ENCODE data around the gene ZNF732. TPM values are rescaled to one million over a fixed set of nuclear protein-coding genes. Genes with fewer than 3 reads are reported as not detected.
"Not testable (repeated sequence)": the region's sequence is repeated elsewhere in the genome, so short reads cannot be mapped to it uniquely, and the experiment has no call there.

ZNF732 gene
- total RNA-seq, 1 donor from 2014 or later = 0.40 TPM

DNA sequence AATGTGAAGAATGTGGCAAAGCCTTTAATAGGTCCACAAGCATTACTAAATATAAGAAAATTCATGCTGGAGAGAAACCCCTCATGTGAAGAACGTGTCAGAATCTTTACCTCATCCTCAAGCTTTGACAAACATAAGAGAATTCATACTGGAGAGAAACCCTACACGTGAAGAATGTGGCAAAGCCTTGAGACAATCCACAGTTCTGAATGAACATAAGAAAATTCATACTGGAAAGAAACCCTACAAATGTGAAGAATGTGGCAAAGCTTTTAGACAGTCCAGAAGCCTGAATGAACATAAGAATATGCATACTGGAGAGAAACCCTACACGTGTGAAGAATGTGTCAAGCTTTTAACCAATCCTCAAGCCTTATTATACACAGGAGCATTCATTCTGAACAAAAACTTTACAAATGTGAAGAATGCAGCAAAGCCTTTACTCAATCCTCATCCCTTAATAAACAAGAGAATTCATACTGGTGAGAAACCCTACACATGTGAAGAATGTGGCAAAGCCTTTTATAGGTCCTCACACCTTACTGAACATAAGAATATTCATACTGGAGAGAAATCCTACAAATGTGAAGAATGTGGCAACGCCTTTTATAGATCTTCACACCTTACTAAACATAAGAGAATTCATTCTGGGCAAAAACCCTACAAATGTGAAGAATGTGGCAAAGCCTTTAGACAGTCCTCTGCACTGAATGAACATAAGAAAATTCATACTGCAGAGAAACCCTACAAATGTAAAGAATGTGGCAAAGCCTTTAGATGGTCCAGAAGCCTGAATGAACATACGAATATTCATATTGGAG, 51.1 kb downstream of the ZNF732 start:
- DNase-seq (ENCODE audit: low read depth in 2 of 2) = no peak

DNA sequence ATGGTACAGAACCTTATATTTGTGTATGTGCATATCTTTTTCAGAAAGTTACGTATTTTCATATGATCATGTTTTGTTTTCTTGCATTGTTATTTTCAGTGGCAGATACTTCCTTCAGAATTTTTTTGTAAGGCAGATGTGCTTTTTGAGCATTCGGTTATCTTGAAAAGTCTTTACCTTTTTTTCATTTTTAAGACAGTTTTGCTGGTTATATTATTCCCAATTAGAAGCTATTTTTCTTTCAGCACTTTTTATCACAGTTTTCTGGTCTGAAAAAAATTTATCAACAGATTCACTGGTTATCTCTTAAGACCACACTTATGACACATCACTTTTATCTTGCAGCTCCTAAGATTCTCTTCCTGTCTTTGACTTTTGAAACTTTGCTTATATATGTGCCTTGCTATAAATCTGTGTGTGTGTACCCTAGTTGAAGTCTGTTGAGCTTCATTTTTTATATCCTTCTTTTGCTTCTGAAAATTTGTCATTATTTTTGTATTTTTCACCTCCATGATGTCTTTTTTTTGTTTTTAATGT, 53.1 kb downstream of the ZNF732 start:
- DNase-seq (ENCODE audit: low read depth in 2 of 2) = no peak

DNA sequence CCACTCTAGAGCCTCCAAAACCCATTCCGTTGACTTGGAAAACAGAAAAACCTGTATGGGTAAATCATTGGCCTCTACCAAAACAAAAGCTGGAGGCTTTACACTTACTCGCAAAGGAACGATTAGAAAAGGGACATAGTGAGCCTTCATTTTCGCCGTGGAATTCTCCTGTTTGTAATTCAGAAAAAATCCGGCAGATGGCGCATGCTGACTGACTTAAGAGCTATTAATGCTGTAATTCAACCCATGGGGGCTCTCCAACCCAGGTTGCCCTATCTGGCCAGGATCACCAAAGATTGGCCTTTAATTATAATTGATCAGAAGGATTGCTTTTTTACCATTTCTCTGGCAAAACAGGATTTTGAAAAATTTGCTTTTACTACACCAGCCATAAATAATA, 60.8 kb downstream of the ZNF732 start:
- peak; percentile 56 for DNase-seq (ENCODE audit: low read depth in 2 of 2)

DNA sequence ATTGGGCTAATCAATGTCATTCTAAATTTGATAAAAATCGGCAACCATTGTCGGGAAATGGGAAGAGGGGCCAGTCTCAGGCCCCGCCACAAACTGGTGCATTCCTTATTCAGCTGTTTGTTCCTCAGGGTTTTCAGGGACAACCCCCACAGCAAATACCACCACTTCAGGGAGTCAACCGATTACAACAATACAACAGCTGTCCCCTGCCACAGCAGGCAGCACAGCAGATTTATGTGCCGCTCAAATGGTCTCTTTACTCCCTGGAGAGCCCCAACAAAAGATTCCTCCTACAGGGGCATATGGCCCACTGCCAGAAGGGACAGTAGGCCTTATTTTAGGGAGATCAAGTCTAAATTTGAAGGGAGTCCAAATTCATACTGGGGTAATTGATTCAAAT, 61.8 kb downstream of the ZNF732 start:
- DNase-seq (ENCODE audit: low read depth in 2 of 2) = no peak

DNA sequence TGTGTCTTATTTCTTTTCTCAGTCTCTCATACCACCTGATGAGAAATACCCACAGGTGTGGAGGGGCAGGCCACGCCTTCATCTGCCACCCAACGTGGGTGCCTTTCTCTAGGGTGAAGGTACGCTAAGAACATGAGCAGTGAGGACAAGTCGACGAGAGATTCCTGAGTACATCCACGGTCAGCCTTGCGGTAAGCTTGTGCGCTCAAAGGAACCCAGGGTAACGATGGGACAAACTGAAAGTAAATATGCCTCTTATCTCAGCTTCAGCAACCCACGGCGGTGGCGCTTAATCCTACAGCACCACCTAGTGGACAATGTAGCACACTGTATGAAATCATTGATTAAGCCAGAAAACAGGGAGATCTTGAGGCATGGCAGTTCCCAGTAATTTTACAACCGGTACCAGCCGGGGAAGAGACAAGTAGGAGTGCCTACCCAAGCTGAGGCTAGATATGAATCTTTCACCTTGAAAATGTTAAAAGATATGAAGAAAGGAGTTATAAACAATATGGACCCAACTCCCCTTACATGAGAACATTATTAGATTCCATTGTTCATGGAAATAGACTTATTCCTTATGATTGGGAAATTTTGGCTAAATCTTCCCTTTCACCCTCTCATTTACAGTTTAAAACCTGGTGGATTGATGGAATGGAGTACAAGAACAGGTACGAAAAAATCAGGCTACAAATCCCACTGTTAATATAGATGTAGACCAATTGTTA, 63.0 kb downstream of the ZNF732 start:
- DNase-seq (ENCODE audit: low read depth in 2 of 2) = peak; percentile 82 to 87

DNA sequence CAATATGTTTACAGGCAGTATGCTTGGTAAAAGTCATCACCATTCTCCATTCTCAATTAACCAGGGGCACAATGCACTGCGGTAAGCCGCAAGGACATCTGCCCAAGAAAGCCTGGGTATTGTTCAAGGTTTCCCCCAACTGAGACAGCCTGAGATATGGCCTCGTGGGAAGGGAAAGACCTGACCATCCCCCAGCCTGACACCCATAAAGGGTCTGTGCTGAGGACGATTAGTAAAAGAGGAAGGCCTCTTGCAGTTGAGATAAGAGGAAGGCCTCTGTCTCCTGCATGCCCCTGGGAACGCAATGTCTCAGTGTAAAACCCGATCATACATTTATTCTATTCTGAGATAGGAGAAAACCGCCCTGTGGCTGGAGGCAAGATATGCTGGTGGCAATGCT, 63.9 kb downstream of the ZNF732 start:
- DNase-seq (ENCODE audit: low read depth in 2 of 2) = not testable (repeated sequence)

DNA sequence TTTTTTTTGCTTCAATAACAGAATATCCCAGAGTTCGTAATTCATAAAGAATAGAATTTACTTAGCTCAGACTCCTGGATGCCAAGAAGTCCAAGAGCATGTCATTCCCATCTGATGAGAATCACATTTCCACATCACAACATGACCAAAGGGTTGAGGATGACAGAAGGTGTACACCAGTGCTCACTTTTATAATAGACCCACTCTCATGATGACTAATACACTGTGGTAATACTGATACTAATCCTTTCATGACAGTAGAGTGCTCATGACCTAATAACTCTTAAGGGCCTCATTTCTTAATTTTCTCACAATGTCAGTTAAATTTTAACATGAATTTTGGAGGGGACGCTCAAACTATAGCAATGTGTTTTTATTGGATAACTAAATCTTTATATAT, 69.2 kb downstream of the ZNF732 start:
- no peak for DNase-seq (ENCODE audit: low read depth in 2 of 2)

DNA sequence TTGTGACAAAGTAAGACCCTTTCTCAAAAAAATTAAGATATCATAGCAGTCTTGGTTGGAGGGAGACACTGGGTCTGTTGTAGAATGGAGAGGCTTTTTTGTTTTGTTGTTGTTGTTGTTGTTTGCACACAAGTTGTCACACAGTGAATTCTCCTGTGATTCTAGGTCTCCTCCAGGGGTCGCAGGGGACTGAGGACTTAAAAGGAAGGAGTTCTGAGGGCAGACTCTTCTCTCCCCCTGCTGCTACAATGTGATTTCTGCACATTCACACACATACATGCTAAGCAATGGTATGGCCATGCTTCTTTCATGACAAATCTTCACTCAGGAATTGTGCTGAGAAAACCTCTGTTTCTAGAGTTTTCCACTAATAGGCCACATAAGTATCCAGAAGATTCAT, 71.1 kb downstream of the ZNF732 start:
- DNase-seq (ENCODE audit: low read depth in 2 of 2) = no peak

DNA sequence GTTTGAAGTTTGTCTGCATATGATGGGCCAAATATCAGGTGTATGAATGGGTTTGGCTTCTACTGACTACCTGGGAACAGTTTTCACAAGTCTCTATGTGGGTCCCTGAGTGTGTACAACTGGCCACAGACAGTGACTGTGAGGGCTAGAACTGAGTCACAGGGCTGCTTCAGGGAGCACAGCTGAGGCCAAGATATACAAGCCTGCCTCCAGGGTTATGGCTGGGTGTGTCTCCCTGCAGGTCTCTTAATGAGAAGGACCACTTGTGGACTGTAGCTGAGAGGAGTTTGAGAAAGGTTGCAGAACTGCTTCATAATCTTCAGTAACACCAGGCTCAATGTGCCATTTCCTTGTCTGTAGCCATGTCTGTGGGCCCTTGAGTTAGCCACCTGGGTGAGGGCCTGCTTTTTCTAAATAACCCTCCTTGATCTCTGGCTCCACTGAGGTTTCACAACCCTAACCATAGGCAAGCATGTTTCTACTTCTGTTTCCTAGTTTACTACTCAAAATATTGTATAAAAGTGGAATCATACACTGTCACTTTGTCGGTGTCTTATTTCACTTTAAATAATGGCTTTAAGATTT, 81.3 kb downstream of the ZNF732 start:
- no peak for DNase-seq (ENCODE audit: low read depth in 2 of 2)

Other genes starting within 250 kb of the ZNF732 start
- 2.2 and 5.4 TPM in 2 replicates for gene ZNF718, start 181.0 kb downstream of the ZNF732 start, total RNA-seq
- 5.2 and 10.1 TPM in 2 replicates for gene ZNF141, start 32.3 kb upstream of the ZNF732 start, total RNA-seq
- 30.7 and 31.9 TPM in 2 replicates for gene ZNF721, start 193.7 kb upstream of the ZNF732 start, total RNA-seq
- 30.1 and 47.8 TPM in 2 replicates for gene PIGG, start 193.7 kb upstream of the ZNF732 start, total RNA-seq

Data from lung microvascular endothelial cell (primary cell).